Ovary (tissue), 3 donors: Measurements from ENCODE around the gene SMAD2.

Experiments
- CTCF ChIP-seq, 3 donors: fragments of 450-650 bp in 2 of 3; fragments of 200-600 bp in 1 of 3; IDR thresholded peaks; one replicate each; pipeline versions ENCODE4 v1.5.1 to v1.8.0; 2016 to 2022; ENCODE audit warnings: antibody characterized with exemption in 3 of 3, mild to moderate bottlenecking in 1 of 3
- POLR2A ChIP-seq: fragments of 450-650 bp; IDR thresholded peaks from one replicate; pipeline ENCODE4 v1.6.1; 2017; ENCODE audit warnings: antibody characterized with exemption, mild to moderate bottlenecking, moderate library complexity
- donor health status: DM: no; HTN: no; CAD: no.

- TF ChIP-seq POLR2A (no peak), CTCF (IDR thresholded peaks at IDR 0.05) (no peak)
Measured at GRCh38 chr18:47906408-47906807, 24.1 kb downstream of the SMAD2 start.
